HG02973 (cell line): ENCODE data around the gene MLLT10.
"Not testable (repeated sequence)": the region's sequence is repeated elsewhere in the genome, so short reads cannot be mapped to it uniquely, and the experiment has no call there.

Experiments
- ATAC-seq: cut with Tn5 transposase; IDR thresholded peaks from one replicate; pipeline ENCODE4 v1.9.1; 2021; ENCODE audit warnings: moderate library complexity; ENCODE audit not compliant: unreplicated experiment

The MLLT10 gene

DNA sequence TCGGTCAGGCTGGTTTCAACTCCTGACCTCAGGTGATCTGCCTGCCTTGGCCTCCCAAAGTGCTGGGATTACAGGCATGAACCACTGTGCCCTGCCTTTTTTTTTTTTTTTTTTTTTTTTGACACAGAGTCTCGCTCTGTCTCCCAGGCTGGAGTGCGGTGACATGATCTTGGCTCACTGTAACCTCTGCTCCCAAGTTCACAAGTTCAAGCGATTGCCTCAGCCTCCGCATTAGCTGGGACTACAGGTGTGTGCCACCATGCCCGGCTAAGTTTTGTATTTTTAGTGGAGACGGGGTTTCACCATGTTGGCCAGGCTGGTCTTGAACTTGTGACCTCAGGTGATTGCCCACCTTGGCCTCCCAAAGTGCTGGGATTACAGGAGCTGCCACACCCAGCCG lies 94.6 kb downstream of the MLLT10 start:
- ATAC-seq = not testable (repeated sequence)

DNA sequence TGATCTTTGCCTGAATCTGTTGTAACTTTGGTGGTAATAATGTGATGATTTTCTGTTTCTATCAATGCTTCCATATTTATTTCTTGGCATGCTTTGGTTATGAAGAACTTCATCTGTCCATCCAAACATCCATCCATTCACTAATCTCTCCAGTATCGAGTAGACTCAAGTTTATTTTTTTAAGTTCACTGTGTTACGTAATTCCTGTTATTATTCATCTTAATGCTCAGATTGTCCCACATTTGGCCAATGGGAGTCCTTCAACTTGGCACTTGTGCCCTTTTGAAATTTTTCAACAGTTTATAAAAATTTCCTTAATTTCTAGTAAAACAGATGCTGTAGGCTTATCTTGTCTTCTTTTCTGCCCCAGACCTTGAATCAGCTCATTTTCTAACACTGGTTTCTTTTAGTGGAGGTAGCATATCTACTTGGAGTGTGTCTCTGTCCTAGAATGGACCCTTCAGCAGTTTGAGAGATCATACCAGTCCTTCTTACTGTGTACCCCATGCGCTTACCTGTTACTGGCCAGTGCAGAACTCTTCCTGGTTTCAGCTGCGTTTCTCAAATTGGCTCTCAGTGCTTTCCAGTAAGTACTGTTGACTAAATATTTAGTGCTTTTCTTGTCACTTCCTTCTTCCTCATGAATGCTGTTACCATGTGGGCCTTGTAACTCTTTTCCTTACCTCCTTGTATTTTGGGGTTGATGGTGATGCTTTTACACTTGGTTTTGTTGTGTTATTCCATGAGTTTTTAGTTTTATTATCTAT lies 100.8 kb downstream of the MLLT10 start:
- no peak for ATAC-seq

DNA sequence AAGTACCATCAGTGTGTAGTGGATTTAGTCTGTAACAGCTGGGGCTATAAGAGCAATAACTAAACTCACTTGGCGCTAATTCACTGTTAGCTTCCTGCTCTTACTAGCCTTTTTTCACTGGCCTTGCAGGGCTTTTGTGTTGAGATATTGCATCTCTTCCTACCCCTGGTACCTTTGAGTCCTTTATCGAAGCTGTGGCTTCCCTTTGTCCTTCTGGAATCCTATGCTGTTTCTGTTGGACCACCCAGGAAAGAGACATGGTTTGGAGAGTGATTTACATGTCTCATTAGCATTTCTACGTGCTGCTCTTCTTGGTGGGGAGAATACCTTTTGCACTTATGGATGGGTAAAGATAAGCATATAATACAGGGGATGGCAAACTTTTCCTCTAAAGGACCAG lies 103.8 kb downstream of the MLLT10 start:
- no peak for ATAC-seq

DNA sequence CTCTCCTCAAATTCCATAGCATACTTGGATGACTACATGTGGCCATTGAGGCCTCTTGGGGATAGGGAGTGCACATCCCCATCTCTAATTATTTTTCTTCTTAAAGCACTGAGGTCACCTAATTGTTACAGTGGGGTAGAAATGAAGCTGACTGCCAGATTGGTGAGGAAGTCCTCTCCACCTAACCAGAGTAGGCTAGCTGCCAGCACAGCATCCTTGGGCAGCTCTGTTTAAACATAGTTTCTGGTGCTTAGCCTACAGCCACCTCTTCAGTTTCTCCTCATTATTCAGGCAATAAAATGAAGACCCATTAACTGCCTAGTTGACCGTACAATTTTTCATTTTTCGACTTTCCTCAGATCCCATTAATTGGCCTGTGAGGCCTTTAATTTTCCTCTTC lies 104.6 kb downstream of the MLLT10 start:
- no peak for ATAC-seq

DNA sequence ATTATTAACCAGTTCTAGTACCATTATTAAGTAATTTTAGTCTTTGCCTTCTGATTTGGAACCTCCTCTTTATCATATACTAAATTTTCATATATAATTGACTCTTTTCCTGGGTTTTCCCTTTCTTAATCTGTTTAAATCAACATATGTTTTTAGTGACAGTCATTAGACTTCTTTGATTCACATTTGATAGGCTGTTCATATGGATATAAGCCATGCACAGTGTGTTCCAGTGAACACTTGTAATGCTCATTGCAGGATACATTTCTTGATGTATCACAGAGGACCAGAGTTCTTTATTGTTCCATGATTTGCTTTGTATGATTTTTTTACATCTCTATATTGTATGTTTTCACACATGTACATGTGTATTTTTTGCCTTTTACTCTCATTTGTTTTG lies 114.0 kb downstream of the MLLT10 start:
- no peak for ATAC-seq

DNA sequence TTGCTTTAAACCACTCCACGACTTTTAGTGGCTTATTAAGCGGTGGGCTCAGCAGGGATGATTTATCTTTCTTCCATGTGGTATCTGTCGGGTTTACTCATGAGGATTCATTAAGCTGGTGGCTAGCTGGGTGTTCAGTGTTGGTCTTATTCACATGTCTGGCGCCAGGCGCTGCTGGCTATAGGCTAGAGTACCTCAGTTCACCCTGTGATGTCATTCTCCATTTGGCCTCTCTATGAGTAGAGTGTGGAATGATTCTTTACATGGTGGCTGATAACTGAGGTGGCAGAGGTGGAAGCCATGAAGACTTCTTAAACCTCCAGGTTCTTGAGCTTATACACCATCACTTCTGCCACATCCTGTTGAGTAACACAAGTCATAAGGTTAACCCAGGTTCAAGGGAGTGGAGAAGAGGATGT lies 115.4 kb downstream of the MLLT10 start:
- no peak for ATAC-seq

DNA sequence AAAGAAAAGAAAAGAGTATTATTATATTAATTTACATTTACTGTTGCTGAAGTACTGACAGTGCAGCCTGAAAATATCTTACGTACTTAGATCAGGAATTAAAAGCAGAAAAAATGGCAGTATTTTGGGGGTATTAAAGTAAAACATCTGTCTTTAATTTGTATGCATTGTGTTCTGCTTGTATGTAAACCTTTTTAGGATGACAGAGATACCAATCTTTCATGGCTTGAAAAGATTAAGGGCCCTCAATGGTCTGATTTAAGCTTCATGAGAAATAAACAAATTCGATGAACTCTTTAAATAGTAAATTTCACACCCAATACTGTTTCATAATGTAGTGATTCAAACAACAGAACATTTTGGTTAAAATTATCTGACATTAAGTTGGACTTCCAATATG lies 116.3 kb downstream of the MLLT10 start:
- ATAC-seq = no peak

DNA sequence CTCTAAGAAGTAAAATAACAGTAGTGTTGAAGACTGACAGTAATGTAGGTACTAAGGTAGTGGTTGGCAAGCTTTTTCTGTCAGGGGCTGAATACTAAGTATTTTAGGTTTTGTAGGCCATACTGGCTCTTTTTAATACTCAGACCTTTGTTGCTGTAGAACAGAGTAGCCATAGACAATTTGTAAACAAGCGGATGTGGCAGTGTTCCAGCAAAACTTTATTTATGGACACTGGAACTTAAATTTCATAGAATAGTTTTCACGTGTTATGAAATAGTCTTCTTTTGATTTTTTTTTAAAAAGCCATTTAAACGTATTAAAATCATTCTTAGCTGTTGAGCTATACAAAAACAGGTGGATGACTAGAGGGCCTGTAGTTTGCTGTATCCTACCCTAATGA lies 121.2 kb downstream of the MLLT10 start:
- ATAC-seq = no peak

DNA sequence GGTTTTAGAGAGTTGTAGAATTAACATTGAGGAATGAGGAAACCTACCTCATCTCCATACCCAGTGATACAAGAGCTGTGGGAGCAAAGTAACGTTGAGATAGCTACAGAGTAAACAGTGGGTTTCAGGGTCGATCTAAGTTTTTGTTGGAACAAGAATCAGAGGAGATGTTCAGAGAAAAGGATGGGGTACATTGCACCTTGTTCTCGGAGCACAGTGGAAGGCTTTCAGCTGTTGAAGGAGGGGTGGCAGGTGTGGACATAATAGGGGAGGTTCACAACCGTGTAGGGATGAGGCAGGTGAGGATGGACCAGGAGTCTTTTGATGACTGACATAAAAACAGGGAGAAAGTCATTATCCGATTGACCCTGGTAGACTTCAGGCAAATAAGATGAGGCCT lies 121.7 kb downstream of the MLLT10 start:
- ATAC-seq = no peak

DNA sequence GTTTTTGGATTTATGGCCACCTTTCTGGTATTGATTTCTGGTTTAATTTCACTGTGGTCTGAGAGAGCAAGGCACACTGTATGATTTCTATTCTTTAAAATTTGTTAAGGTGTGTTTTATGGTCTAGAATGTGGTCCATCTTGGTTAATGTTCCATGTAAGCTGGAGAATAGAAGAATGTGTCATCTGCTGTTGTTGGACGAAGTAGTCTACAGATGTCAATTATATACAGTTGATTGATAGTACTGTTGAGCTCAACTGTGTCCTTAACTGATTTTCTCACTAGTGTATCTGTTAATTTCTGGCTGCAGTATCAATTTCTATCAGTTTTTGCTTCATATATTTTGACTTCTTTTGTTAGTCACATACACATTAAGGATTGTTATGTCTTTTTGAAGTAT lies 127.1 kb downstream of the MLLT10 start:
- no peak for ATAC-seq

DNA sequence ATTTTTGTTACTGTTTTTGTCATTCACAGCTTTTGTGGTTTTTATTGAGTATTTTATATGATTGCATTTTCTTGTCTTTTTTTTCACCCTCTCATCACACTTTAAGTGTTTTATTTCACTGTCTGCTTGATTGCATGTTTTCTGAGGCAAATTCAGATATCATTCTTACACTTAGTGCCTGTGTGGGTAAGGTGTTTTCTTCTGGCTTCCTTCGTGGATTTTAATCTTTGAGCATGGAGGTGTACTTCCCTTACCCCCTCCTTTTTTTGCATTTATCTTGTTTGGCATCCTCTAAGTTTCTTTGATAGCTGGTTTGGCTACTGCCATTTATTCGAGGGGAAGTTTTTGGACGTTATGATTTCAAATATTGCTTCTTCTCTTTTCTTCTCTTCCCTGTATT lies 127.9 kb downstream of the MLLT10 start:
- ATAC-seq = no peak

DNA sequence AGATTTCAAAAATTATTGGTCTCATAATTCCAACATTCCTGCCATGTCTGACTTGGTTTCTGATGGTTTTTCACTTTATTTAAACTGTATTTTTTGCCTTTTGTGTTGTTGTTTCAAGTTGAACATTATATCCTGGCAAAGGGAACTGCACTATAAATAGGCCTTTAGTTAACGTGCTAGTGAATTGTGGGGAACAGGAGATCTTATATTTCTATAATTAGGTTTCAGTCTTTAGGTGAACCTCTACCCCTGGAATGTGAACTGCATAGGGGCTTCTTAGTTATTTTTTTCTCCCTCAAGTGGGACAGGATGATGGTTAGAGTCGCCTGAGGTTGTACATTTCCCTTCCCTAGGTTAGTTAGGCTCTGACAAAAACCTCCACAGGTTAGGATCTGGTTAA lies 128.6 kb downstream of the MLLT10 start:
- no peak for ATAC-seq

DNA sequence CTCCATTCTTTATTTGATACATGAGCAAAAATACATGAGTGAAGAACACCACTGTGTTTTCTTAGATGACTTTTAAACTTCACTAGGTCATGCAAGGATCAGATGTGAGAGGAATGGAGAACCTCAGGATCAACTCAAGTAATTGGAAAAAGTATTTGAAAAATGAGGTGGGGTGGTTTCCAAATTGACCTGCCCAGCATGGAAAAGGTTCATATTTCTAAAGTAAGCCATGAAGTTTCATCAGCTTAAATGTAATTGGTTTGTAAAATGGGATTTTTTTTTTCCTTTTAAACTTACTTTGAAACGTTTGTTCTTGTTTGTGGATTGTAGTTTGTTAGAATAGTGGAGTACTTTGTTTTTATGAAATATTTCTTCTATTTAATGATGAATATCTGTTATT lies 134.8 kb downstream of the MLLT10 start:
- ATAC-seq = no peak

DNA sequence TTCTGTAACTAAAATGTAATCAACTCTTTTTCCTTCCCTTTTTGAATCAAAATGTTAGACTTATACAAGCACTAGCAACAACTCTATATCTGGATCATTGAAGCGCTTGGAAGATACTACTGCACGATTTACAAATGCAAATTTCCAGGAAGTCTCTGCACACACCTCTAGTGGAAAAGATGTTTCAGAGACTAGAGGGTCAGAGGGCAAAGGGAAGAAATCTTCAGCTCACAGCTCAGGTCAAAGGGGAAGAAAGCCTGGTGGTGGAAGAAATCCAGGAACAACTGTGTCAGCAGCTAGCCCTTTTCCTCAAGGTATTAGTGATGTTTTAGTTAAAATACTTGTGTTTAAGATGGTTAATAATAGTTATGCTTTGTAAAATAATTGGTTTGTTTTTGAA lies 136.4 kb downstream of the MLLT10 start:
- no peak for ATAC-seq

DNA sequence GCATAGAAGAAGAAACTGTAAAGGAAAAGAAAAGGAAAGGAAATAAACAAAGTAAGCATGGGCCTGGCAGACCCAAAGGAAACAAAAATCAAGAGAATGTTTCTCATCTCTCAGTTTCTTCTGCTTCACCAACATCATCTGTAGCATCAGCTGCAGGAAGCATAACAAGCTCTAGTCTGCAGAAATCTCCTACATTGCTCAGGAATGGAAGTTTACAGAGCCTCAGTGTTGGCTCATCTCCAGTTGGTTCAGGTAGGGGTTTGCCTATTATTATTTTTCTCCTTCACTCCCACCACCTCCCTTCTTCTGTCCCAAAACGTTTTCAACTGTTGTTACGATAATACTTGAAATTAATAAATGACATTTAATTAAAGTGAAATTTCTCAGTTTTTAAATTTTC lies 139.6 kb downstream of the MLLT10 start:
- no peak for ATAC-seq

DNA sequence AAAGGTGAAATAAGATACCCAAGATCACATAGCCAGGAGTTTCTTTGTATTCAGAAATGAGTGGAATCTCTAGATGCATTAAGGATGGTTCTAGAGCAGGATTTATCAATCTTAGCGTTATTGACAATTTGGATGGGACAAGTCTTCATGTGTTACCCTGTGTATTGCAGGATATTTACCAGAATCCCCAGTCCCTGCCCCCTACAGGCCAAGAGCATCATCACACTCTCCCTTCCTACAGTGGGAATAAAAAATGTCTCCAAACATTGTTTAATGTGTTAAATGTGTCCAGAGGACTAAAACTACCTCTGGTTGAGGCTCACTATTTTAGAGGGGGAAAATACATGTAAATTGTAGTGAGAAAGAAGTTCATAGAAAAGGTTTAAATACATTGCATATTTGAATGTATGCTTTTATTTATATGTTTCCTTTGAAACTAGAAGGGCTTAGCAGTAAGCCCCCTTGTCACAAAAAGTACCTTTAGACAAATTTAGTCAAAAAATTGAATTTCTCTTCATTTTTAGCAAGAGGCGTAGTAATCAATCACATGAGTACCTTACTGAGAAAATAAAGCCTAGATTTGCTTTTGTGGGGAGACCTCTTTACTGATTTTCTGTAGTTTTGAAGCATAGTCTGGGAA lies 141.2 kb downstream of the MLLT10 start:
- ATAC-seq = no peak

DNA sequence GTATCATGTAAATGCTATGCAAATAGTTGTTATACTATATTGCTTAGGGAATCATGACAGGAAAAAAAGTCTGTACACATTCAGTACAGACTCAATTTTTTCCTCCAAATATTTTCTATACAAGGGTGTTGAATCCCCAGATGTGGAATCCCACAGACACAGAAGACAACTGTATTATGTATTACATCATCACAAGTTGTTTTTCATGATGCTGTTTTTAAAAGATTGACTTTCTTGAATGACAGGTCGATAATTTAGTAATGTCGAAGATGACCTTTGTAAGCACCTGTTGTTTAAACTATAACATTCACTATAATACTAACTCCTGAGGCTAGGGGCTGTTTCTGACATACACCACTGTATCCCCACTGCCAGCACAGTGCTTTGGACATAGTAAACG lies 143.5 kb downstream of the MLLT10 start:
- no peak for ATAC-seq

DNA sequence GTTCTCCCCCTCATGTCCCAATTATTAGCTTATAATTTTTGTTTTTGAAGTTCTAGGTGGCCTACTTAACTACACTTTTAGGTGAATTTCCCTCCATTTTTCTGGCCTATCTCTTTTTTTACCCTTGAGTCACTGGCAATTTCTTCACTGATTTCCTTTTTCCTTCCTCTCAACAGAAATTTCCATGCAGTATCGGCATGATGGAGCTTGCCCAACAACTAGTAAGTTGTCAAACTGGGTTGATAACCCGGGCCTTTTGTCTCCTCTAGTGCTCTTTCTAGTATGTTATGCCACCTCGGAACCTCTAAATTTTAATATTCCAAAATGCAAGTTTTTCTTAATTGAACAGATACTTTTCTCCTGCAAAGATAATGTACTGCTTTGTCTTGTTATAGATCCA lies 147.1 kb downstream of the MLLT10 start:
- ATAC-seq = no peak

DNA sequence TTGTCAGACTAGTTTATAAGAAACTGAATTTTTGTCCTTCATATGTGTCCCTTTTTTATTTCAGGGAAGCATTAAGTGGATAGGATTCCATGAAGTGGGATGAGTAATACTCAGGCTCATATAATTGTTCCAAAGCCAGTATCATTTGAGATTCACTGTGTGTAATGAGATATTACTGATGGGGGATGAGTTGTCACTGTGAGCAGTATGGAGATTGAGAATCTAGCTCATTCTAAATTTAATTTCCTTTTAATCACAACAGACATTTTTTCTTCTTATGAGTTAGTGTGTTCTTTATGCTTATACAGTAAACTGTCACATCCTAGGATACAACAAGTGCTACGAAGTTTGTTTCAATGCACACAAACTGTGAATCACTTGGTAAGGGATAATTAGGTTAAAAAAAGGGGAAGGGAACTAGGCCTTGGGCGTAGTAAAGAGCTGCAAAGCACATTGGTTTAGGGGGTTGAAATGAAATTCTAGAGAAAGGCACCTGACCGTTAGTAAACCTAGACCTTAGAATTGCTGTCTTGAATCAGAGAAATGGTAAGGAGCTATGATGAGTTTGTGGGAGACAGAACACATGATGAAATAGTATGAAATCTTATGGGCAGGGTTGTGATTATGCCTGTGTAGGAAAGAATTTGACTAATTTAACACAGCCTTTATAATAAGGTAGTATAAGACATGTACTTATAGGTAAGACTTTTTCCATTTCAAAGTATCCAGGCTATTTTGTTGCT lies 153.4 kb downstream of the MLLT10 start:
- no peak for ATAC-seq

DNA sequence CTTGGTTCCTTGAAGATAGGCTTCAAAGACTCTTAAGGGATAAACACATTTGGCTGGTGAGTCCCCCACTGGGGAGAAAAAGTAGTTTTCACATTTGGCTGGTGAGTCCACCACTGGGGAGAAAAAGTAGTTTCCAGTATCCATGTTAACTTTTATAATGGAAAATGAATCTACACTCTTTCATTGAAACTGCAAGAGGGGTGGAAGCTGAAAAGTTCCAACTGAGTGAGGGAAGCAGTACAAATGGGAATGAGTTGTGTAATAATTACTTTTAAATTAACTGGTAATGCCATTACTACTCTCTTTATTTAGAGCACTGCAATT lies 153.9 kb downstream of the MLLT10 start:
- ATAC-seq = no peak

DNA sequence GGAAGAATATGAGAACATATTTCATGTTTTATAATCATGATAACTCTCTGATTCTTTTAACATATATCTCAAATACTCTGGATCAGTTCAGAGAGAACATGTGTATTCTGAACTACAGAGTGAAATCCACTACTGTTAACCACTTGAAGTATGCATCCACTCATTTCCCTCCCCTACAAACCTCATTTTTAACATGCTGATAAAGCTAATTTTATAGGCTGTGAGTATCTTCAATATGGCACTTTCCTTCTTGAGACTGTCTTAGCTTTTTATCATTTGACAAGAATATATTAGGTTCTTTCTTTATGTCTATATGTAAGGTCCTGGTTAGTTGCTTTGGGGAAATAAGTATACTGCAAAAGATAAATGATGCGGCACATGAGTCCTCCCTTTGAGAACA lies 154.8 kb downstream of the MLLT10 start:
- ATAC-seq = no peak

DNA sequence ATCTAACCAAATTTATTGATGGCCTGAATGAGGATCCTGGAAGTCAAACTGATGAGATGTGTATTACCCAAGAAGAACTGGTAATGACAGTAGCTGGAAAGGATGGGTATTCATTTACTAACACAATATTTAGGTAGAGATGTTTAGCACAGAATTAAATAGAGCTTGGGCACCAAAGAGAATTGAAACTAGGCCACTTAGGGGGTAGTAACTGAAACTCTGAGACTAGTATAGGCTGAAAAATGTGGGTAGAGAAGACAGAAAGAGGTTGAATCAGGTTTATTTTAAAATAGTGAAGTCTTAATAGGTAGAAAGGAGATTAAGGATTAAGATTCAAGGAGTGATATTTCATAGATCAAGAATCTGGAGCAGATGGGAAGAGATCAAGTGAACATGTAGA lies 155.8 kb downstream of the MLLT10 start:
- ATAC-seq = no peak
